Effector memory CD4-positive, alpha-beta T cell (primary cell): ENCODE results near the gene PGAM4.

Source experiments
- DNase-seq, 3 donors: peaks; one replicate each; pipeline ENCODE4 v3.0.0-alpha.2; 2020
- H3K27ac ChIP-seq: 2 replicates; pipeline ENCODE4 v1.7.0; 2013; ENCODE audit warnings: mild to moderate bottlenecking, low read length, moderate library complexity; ENCODE audit not compliant: insufficient read depth, poor library complexity, severe bottlenecking
- H3K27me3 ChIP-seq: replicated peaks from 2 replicates; pipeline ENCODE4 v1.7.0; 2013; ENCODE audit warnings: mild to moderate bottlenecking, low read length; ENCODE audit not compliant: insufficient read depth, control insufficient read depth, poor library complexity, severe bottlenecking
- H3K36me3 ChIP-seq: 2 replicates; pipeline ENCODE4 v1.7.0; 2013; ENCODE audit warnings: mild to moderate bottlenecking, low read length, moderate library complexity; ENCODE audit not compliant: control insufficient read depth, insufficient read depth
- H3K4me1 ChIP-seq: 2 replicates; pipeline ENCODE4 v1.7.0; 2013; ENCODE audit warnings: low read length, mild to moderate bottlenecking; ENCODE audit not compliant: control insufficient read depth, insufficient read depth, poor library complexity, severe bottlenecking
- H3K4me3 ChIP-seq: 2 replicates; pipeline ENCODE4 v1.7.0; 2013; ENCODE audit warnings: low read length, low read depth, mild to moderate bottlenecking; ENCODE audit not compliant: insufficient read depth, poor library complexity, severe bottlenecking
- H3K9me3 ChIP-seq: 2 replicates; pipeline ENCODE4 v1.7.0; 2013; ENCODE audit warnings: mild to moderate bottlenecking, low read length, moderate library complexity; ENCODE audit not compliant: control insufficient read depth
- total RNA-seq, 3 donors: gene quantifications; one replicate each; lab custom pipeline; 2026; lab: John Stamatoyannopoulos, UW

The PGAM4 gene
- 0 to 0.35 (median 0) reads per million in 3 donors for total RNA-seq

GRCh38 chrX:77969538-77969937, at the start of gene PGAM4:
Gene PGAM4 (minus strand): TSS chrX:77969638. CDS start chrX:77969638, 0 bp downstream.
- no peaks in the 10 kb centered on the region for H3K27me3 ChIP-seq
- no peak within 1 kb of the TSS for H3K27ac ChIP-seq
- no peak within 1 kb of the TSS for H3K4me3 ChIP-seq
- no peak for DNase-seq
- no peaks in the 10 kb centered on the region for H3K36me3 ChIP-seq
- H3K9me3 ChIP-seq, result no peaks in the 10 kb centered on the region
- no peaks in the 10 kb centered on the region for H3K4me1 ChIP-seq

- Histone ChIP-seq H3K4me3 (no peak overlapping the region), H3K9me3 (no peaks in the 10 kb centered on the region), H3K4me1 (no peaks in the 10 kb centered on the region), H3K27me3 (no peaks in the 10 kb centered on the region), H3K27ac (no peak overlapping the region), H3K36me3 (no peaks in the 10 kb centered on the region)
- DNase-seq, result no peak
These were observed 42.4 kb upstream of the PGAM4 start for GRCh38 chrX:78011846-78012245.

GRCh38 chrX:77979870-77980269, 10.4 kb upstream of the PGAM4 start:
- no peak overlapping the region for H3K4me3 ChIP-seq
- H3K4me1 ChIP-seq, result no peaks in the 10 kb centered on the region
- no peaks in the 10 kb centered on the region for H3K9me3 ChIP-seq
- no peak for DNase-seq
- H3K36me3 ChIP-seq, result no peaks in the 10 kb centered on the region
- no peaks in the 10 kb centered on the region for H3K27me3 ChIP-seq
- H3K27ac ChIP-seq, result no peak overlapping the region

GRCh38 chrX:77977518-77977917, 8.1 kb upstream of the PGAM4 start:
- Histone ChIP-seq H3K27me3 (no peaks in the 10 kb centered on the region), H3K9me3 (no peaks in the 10 kb centered on the region), H3K36me3 (no peaks in the 10 kb centered on the region), H3K4me1 (no peaks in the 10 kb centered on the region), H3K4me3 (no peak overlapping the region), H3K27ac (no peak overlapping the region)
- no peak for DNase-seq

- Histone ChIP-seq H3K27ac (no peak overlapping the region), H3K36me3 (no peaks in the 10 kb centered on the region), H3K4me1 (no peaks in the 10 kb centered on the region), H3K9me3 (no peaks in the 10 kb centered on the region), H3K27me3 (no peaks in the 10 kb centered on the region), H3K4me3 (no peak overlapping the region)
- DNase-seq, result no peak
These were observed 7.7 kb upstream of the PGAM4 start for GRCh38 chrX:77977095-77977494.

GRCh38 chrX:77975755-77976154, 6.3 kb upstream of the PGAM4 start:
- no peak for DNase-seq
- Histone ChIP-seq H3K27ac (no peak overlapping the region), H3K4me1 (no peaks in the 10 kb centered on the region), H3K4me3 (no peak overlapping the region), H3K9me3 (no peaks in the 10 kb centered on the region), H3K27me3 (no peaks in the 10 kb centered on the region), H3K36me3 (no peaks in the 10 kb centered on the region)

- DNase-seq, result no peak
- Histone ChIP-seq H3K27me3 (no peaks in the 10 kb centered on the region), H3K27ac (no peak overlapping the region), H3K4me3 (no peak overlapping the region), H3K4me1 (no peaks in the 10 kb centered on the region), H3K9me3 (no peaks in the 10 kb centered on the region), H3K36me3 (no peaks in the 10 kb centered on the region)
These were observed 1.8 kb downstream of the PGAM4 start for GRCh38 chrX:77967631-77968030.

GRCh38 chrX:77966361-77966760, 3.1 kb downstream of the PGAM4 start:
- H3K27me3 ChIP-seq, result no peaks in the 10 kb centered on the region
- no peak overlapping the region for H3K4me3 ChIP-seq
- H3K9me3 ChIP-seq, result no peaks in the 10 kb centered on the region
- no peaks in the 10 kb centered on the region for H3K36me3 ChIP-seq
- H3K27ac ChIP-seq, result no peak overlapping the region
- DNase-seq, result no peak
- H3K4me1 ChIP-seq, result no peaks in the 10 kb centered on the region

- Histone ChIP-seq H3K9me3 (no peaks in the 10 kb centered on the region), H3K4me1 (no peaks in the 10 kb centered on the region), H3K27me3 (no peaks in the 10 kb centered on the region), H3K27ac (no peak overlapping the region), H3K4me3 (no peak overlapping the region), H3K36me3 (no peaks in the 10 kb centered on the region)
- no peak for DNase-seq
These were observed 7.2 kb downstream of the PGAM4 start for GRCh38 chrX:77962068-77962902.

GRCh38 chrX:77961063-77961462, 8.4 kb downstream of the PGAM4 start:
- H3K36me3 ChIP-seq, result no peaks in the 10 kb centered on the region
- H3K27me3 ChIP-seq, result no peaks in the 10 kb centered on the region
- H3K4me3 ChIP-seq, result no peak overlapping the region
- no peak for DNase-seq
- H3K4me1 ChIP-seq, result no peaks in the 10 kb centered on the region
- H3K27ac ChIP-seq, result no peak overlapping the region
- H3K9me3 ChIP-seq, result no peaks in the 10 kb centered on the region
